Smooth muscle cell (in vitro differentiated cells): ENCODE measurements around the gene GNG13. TPM values are rescaled to one million over a fixed set of nuclear protein-coding genes. Genes with fewer than 3 reads are reported as not detected.

Experiments
- DNase-seq: peaks from one replicate; lab custom pipeline; 2025; ENCODE audit not compliant: unreplicated experiment; lab: John Stamatoyannopoulos, UW
- H2AFZ ChIP-seq: fragments of 200-600 bp; sonication (generic); 2 replicates; pipeline ENCODE4 v1.6.0; 2016; ENCODE audit warnings: antibody characterized with exemption, low read depth, mild to moderate bottlenecking
- H3F3A ChIP-seq: fragments of 200-600 bp; sonication (generic); 2 replicates; pipeline ENCODE4 v1.6.0; 2017; ENCODE audit warnings: antibody characterized with exemption, low read depth
- H3K27ac ChIP-seq: fragments of 200-600 bp; sonication (generic); 2 replicates; pipeline ENCODE4 v1.5.1; 2016; ENCODE audit warnings: low read depth, mild to moderate bottlenecking
- H3K27me3 ChIP-seq: fragments of 200-600 bp; sonication (generic); 2 replicates; pipeline ENCODE4 v1.6.1; 2016; ENCODE audit warnings: low read depth, mild to moderate bottlenecking
- H3K36me3 ChIP-seq: fragments of 200-600 bp; sonication (generic); 2 replicates; pipeline ENCODE4 v1.5.1; 2016; ENCODE audit warnings: low read depth
- H3K4me1 ChIP-seq: fragments of 200-600 bp; sonication (generic); 2 replicates; pipeline ENCODE4 v1.5.1; 2016; ENCODE audit warnings: low read depth
- H3K4me2 ChIP-seq: fragments of 200-600 bp; sonication (generic); 2 replicates; pipeline ENCODE4 v1.6.0; 2016; ENCODE audit warnings: mild to moderate bottlenecking
- H3K4me3 ChIP-seq: fragments of 200-600 bp; sonication (generic); 2 replicates; pipeline ENCODE4 v1.5.1; 2016; ENCODE audit warnings: mild to moderate bottlenecking
- H3K79me2 ChIP-seq: fragments of 200-600 bp; sonication (generic); 2 replicates; pipeline ENCODE4 v1.6.0; 2016; ENCODE audit warnings: low read depth, mild to moderate bottlenecking
- H3K9ac ChIP-seq: fragments of 200-600 bp; sonication (generic); 2 replicates; pipeline ENCODE4 v1.6.0; 2016; ENCODE audit warnings: low read depth
- H3K9me3 ChIP-seq: fragments of 200-600 bp; sonication (generic); replicated peaks from 2 replicates; pipeline ENCODE4 v1.5.1; 2016; ENCODE audit warnings: low read depth
- H4K20me1 ChIP-seq: fragments of 200-600 bp; sonication (generic); 2 replicates; pipeline ENCODE4 v1.6.0; 2016; ENCODE audit warnings: low read depth
- WGBS: methylation state at CpG from one replicate; pipeline ENCODE4 v1.1.7; 2016; ENCODE audit warnings: low lambda C conversion rate; 5-methylcytosine and 5-hydroxymethylcytosine counted together
- polyA plus RNA-seq: library from polyadenylated mRNA; unstranded; fragments of >200 nt; fragmentation: Nextera tagmentation; extraction: Ambion mirVana; gene quantifications from 2 replicates; pipeline ENCODE4 v1.2.1, GENCODE V29; 2016
- total RNA-seq: library from RNA; depleted of rRNA; stranded (reverse); fragments of >200 nt; gene quantifications from 2 replicates; pipeline ENCODE4 v1.2.3, GENCODE V29; 2014
- TF ChIP-seq, protein P1 (sequence below): fragments of 200-600 bp; sonication (generic); IDR thresholded peaks from 2 replicates; pipeline ENCODE4 v1.5.1; 2017; ENCODE audit warnings: borderline replicate concordance, mild to moderate bottlenecking, antibody characterized with exemption; ENCODE audit not compliant: insufficient read depth, poor library complexity, severe bottlenecking

The GNG13 gene
- total and polyA plus RNA-seq, 2 experiments from 2014 or later = not detected

DNA sequence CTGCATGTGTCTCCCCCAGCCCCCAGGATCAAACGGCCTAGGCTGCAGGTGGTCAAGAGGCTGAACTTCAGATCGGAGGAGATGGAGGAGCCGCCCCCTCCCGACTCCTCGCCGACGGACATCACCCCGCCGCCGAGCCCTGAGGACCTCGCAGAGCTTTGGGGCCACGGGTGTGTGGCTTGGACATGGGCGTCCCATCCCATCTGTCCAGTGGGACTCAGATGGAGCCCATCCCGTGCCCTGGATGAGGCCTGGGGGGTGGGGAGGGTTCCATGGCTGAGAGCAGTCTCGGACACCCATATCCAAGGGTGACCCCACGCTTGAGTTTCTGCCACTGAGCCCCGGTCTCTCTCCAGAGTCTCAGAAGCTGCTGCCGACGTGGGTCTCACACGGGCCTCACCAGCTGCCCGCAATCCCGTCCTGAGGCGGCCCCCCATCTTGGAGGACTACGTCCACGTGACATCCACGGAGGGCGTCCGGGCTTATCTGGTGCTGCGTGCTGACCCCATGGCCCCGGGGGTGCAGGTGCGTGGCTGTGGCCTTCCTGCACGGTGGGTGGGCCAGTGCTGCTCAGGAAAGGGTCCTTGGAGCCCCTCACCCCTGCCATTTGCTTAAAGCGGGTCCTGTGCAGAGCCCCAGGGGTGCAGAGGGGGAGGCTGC lies 11.2 kb downstream of the GNG13 start:
- Histone ChIP-seq H3K9ac (peak overlapping the region; percentile 62), H3K9me3 (no peaks in the 10 kb centered on the region), H2AFZ (no peak overlapping the region), H3K4me1 (peaks cover 12% of the 10 kb centered on the region), H3F3A (no peaks in the 10 kb centered on the region), H3K27me3 (no peaks in the 10 kb centered on the region), H3K79me2 (peaks cover 12% of the 10 kb centered on the region), H4K20me1 (peaks cover 11% of the 10 kb centered on the region), H3K4me3 (peak overlapping the region; percentile 84), H3K27ac (no peak overlapping the region), H3K36me3 (no peaks in the 10 kb centered on the region), H3K4me2 (peak overlapping the region; percentile 96)
- TF ChIP-seq, protein P1, sequence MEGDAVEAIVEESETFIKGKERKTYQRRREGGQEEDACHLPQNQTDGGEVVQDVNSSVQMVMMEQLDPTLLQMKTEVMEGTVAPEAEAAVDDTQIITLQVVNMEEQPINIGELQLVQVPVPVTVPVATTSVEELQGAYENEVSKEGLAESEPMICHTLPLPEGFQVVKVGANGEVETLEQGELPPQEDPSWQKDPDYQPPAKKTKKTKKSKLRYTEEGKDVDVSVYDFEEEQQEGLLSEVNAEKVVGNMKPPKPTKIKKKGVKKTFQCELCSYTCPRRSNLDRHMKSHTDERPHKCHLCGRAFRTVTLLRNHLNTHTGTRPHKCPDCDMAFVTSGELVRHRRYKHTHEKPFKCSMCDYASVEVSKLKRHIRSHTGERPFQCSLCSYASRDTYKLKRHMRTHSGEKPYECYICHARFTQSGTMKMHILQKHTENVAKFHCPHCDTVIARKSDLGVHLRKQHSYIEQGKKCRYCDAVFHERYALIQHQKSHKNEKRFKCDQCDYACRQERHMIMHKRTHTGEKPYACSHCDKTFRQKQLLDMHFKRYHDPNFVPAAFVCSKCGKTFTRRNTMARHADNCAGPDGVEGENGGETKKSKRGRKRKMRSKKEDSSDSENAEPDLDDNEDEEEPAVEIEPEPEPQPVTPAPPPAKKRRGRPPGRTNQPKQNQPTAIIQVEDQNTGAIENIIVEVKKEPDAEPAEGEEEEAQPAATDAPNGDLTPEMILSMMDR = no peak
- WGBS = 82% methylated on average over 33 of the region's 33 CpGs
- no peak for DNase-seq

DNA sequence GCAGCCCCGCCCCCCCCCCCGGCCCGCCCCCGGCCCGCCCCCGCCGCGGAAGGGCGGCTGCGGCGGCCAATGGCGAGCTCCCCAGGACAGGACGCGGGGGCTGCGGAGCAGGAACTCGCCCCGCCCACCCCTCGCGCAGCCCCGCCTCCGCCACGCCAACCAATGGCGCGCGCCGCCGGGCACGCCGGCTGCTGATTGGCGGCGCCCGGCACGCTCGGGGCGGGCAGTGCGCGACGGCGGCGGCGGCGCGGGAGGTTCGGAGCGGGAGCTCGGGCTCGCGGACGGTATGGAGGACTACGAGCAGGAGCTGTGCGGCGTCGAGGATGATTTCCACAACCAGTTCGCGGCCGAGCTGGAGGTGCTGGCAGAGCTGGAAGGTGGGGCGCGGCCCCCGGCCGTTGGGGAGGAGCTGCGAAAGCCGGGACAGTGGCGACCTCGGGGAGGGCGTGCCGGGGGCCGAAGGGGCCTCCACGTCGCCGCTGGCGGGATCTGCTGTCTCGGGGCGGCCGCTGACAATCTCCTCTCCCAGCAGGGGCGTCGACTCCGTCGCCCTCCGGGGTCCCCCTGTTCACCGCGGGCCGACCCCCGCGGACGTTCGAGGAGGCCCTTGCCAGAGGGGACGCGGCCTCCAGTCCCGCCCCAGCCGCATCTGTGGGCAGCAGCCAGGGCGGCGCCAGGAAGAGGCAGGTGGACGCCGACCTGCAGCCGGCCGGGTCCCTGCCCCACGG lies 12.0 kb downstream of the GNG13 start, which contains the start of gene CHTF18:
Gene CHTF18 (plus strand): TSS at position 222 of the 728 bp plus-strand sequence. CDS start 65 bp downstream, at position 287.
- under 1% methylated on average over 51 of the region's 97 CpGs for WGBS
- H3K4me2 ChIP-seq = peak within 1 kb of the TSS; percentile 99
- TF ChIP-seq, protein P1 = no peak
- peaks cover 12% of the 10 kb centered on the region for H3K79me2 ChIP-seq
- H3K4me3 ChIP-seq = peak within 1 kb of the TSS; percentile 95
- peak within 1 kb of the TSS; percentile 85 for H3K9ac ChIP-seq
- no peaks in the 10 kb centered on the region for H3K9me3 ChIP-seq
- DNase-seq = peak; percentile 89
- H3F3A ChIP-seq = no peaks in the 10 kb centered on the region
- peaks cover 11% of the 10 kb centered on the region for H4K20me1 ChIP-seq
- no peak within 1 kb of the TSS for H3K27ac ChIP-seq
- H3K27me3 ChIP-seq = no peaks in the 10 kb centered on the region
- H3K36me3 ChIP-seq = no peaks in the 10 kb centered on the region
- peak within 1 kb of the TSS; percentile 97 for H2AFZ ChIP-seq
- peaks cover 12% of the 10 kb centered on the region for H3K4me1 ChIP-seq

DNA sequence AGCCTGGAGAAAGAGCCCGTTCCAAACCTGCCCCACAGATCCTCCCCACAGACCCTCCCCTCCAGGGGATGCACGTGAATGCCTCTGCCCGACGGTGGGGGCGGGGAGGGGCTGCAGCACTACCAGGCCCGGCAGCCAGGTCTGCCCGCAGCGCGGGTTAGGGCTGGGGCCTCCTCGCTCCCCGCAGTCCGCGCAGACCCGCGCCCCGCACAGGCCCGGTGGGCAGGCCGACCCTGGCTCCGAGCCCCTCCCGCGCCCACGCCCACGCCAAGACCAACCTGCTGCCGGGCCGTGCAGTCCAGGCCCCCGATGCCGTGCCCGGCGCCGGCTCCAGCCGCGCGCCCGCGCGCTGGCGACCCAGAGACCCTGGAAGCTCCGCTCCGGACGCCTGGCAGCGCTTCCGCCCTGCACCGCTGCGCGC lies 12.5 kb downstream of the GNG13 start, which contains the start of gene RPUSD1:
Gene RPUSD1 (minus strand): TSS at position 404 of the 421 bp plus-strand sequence. CDS start 644 bp downstream, outside the sequence.
- Histone ChIP-seq H3K36me3 (no peaks in the 10 kb centered on the region), H3K27ac (no peak within 1 kb of the TSS), H4K20me1 (peaks cover 11% of the 10 kb centered on the region), H3K27me3 (no peaks in the 10 kb centered on the region), H3K79me2 (peaks cover 12% of the 10 kb centered on the region), H3K4me2 (peak within 1 kb of the TSS; percentile 99), H3K9me3 (no peaks in the 10 kb centered on the region), H3F3A (no peaks in the 10 kb centered on the region), H3K4me1 (peaks cover 12% of the 10 kb centered on the region), H3K4me3 (peak within 1 kb of the TSS; percentile 95), H2AFZ (peak within 1 kb of the TSS; percentile 97), H3K9ac (peak within 1 kb of the TSS; percentile 85)
- TF ChIP-seq, protein P1 = no peak
- no peak for DNase-seq
- 0% methylated on average over 7 of the region's 45 CpGs for WGBS
